Superior temporal gyrus (tissue), 1 donor: Measurements from ENCODE around the gene ROBO4.
A peak's percentile ranks its signal among the peaks of the same experiment; 100 is the strongest.

Experiments used
- DNase-seq: peaks from one replicate; pipeline ENCODE4 v3.0.0-alpha.2; 2016; ENCODE audit errors: extremely low spot score

ROBO4 gene

GRCh38 chr11:124841840-124842239 lies 55.8 kb downstream of the ROBO4 start:
- DNase-seq, result no peak

GRCh38 chr11:124841201-124841600 lies 56.5 kb downstream of the ROBO4 start:
- no peak for DNase-seq

- no peak for DNase-seq
Measured at GRCh38 chr11:124840666-124841065, 57.0 kb downstream of the ROBO4 start.

- DNase-seq, result no peak
Measured at GRCh38 chr11:124839972-124840621, 57.6 kb downstream of the ROBO4 start.

GRCh38 chr11:124839128-124839971 lies 58.3 kb downstream of the ROBO4 start:
- DNase-seq, result no peak

- DNase-seq, result no peak
Measured at GRCh38 chr11:124838805-124839127, 58.9 kb downstream of the ROBO4 start.

GRCh38 chr11:124837491-124837856 lies 60.2 kb downstream of the ROBO4 start:
- DNase-seq, result peak; percentile 83

GRCh38 chr11:124835918-124836317 lies 61.7 kb downstream of the ROBO4 start:
- DNase-seq, result no peak

GRCh38 chr11:124834526-124835180 lies 63.0 kb downstream of the ROBO4 start:
- no peak for DNase-seq
